OCI-LY1 (cell line): ENCODE measurements around the gene ICAM4.

Experiments used
- CTCF ChIP-seq: fragments of 200-600 bp; sonication (generic), shearing (Covaris generic); IDR thresholded peaks from 2 replicates; pipeline ENCODE4 v1.5.1; 2017; ENCODE audit warnings: mild to moderate bottlenecking, antibody characterized with exemption, low read length, moderate library complexity, mixed read lengths
- EZH2 ChIP-seq: fragments of 200-600 bp; sonication (generic), shearing (Covaris generic); IDR thresholded peaks from 2 replicates; pipeline ENCODE4 v1.8.0; 2017; ENCODE audit warnings: borderline replicate concordance, mixed run types, mild to moderate bottlenecking, antibody characterized with exemption, low read length, moderate library complexity, mixed read lengths

GRCh38 chr19:10284065-10284959 lies 2.4 kb upstream of the ICAM4 start:
- TF ChIP-seq CTCF: no peak
- TF ChIP-seq EZH2: no peak
